ENCODE data around the gene BEND7. TPM values are rescaled to one million over a fixed set of nuclear protein-coding genes. Genes with fewer than 3 reads are reported as not detected.

The BEND7 gene
- total RNA-seq, 3 donors from 2014 or later, result 17.1 to 33.4 (median 28.7) TPM

DNA sequence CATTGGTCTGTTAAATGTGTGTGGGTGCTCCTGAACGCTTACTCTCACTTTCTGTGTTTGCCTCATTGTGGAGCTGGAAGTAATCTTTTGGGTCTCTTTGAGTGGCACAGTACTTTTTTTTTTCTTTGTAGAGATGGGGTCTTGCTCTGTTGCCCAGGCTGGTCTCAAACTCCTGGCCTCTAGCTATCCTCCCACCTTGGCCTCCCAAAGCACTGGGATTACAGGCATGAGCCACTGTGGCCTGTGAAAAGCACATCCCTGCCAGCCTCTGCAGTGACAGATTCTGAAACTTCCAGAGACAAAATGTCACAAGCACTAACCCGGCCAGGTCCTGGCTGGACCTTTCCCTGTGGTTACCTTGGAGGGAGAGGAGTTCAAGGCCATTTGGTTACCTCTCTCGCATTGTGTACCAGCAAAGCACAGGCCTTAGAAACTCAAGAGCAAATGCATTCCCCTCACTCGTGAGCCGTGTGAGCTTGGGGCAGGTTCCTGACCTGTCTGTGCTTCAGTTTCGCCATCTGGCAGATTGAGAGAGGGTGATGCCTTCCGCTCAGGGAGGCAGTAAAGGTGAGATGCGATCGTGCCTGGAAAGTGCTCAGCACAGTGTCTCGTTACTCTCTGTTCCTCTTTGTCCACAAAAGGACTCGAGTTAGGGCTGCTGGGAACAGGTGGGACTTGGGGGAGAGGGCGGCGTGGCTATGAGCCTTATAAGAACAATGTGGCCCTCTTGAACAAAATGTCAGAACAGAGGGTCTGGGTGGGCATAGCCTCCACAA, 108.1 kb downstream of the BEND7 start:
- H3K4me1 ChIP-seq (ENCODE audit: low read depth), result no peaks in the 10 kb centered on the region
- TF ChIP-seq CTCF (IDR thresholded peaks at IDR 0.05), result no peak

DNA sequence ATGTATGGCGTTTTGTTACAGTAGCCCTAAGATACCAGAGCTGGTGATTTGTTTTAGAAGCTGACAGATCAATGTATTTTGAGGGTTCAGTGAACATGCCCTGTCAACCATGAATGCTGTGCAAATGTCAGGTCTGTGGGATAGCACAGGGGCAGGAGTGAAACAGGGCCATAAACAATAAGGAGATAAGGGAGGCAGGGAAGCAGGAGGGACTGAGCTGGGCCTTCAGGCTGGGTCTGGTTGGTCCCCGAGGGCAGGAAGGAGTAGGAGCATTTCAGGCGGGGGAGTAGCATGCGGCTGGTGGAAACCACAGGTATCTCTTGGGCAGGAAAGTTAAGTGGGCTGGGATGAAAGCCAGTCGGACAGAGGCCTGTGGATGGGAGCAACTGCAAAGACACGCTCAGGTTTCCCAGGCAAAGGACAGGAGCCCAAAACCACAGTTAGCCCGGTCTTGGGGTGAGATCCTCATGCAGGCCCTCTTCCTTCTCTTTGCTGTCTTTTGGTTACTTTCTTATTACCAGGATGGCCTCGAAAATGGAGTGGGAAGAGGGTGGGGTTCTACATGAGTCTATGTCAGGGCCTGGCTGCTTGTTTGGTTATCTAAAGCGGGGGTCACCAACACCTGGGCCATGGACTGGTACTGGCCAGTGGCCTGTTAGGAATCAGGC, 111.2 kb downstream of the BEND7 start:
- Histone ChIP-seq H3K4me1 (ENCODE audit: low read depth) (no peaks in the 10 kb centered on the region), H3K9me3 (no peaks in the 10 kb centered on the region), H3K4me3 (no peak overlapping the region), H3K36me3 (ENCODE audit: low read depth) (no peaks in the 10 kb centered on the region)
- TF ChIP-seq CTCF (IDR thresholded peaks at IDR 0.05), result no peak
- no peak for ATAC-seq
- intact Hi-C loops (cut with DNase I, micrococcal nuclease), result no loop called here
- DNase-seq, result no peak

More for the DNA sequence above, 108.1 kb downstream of the BEND7 start:
- no peak overlapping the region for H3K4me3 ChIP-seq
- no peak for ATAC-seq
- H3K9me3 ChIP-seq, result no peaks in the 10 kb centered on the region
- intact Hi-C loops (cut with DNase I, micrococcal nuclease), result no loop called here
- no peak for DNase-seq
- no peaks in the 10 kb centered on the region for H3K36me3 ChIP-seq (ENCODE audit: low read depth)

GRCh38 chr10:13416760-13417159, 112.1 kb downstream of the BEND7 start:
- ATAC-seq (no peak), DNase-seq (no peak)
- intact Hi-C loops (cut with DNase I, micrococcal nuclease), result no loop called here
- no peaks in the 10 kb centered on the region for H3K36me3 ChIP-seq (ENCODE audit: low read depth)
- no peaks in the 10 kb centered on the region for H3K9me3 ChIP-seq
- H3K4me1 ChIP-seq (ENCODE audit: low read depth), result no peaks in the 10 kb centered on the region
- TF ChIP-seq CTCF (IDR thresholded peaks at IDR 0.05), result no peak
- no peak overlapping the region for H3K4me3 ChIP-seq

GRCh38 chr10:13414855-13415254, 114.0 kb downstream of the BEND7 start:
- intact Hi-C loops (cut with DNase I, micrococcal nuclease), result no loop called here
- peak; percentile 88 for ATAC-seq

DNA sequence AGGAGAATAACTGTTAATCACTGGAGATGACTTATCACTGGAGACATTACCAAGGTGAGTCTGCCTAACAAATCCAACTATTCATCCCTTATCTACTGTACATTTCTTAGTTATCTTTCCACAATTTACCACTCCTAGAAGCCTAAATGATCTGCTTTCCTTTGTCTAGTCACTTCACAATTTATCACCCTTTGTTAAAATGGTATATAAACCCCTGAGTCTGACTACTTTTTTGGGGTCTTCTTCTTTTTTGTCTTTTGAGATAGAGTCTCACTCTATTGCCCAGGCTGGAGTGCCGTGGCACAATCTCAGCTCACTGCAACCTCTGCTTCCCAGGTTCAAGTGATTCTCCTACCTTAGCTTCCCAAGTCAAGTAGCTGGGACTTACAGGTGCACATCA, 114.7 kb downstream of the BEND7 start:
- Histone ChIP-seq H3K36me3 (ENCODE audit: low read depth) (no peaks in the 10 kb centered on the region), H3K4me1 (ENCODE audit: low read depth) (no peaks in the 10 kb centered on the region), H3K9me3 (no peaks in the 10 kb centered on the region), H3K4me3 (no peak overlapping the region)
- no peak for TF ChIP-seq CTCF (IDR thresholded peaks at IDR 0.05)
- intact Hi-C loops (cut with DNase I, micrococcal nuclease), result no loop called here
- DNase-seq (no peak), ATAC-seq (no peak)

More at GRCh38 chr10:13414855-13415254, 114.0 kb downstream of the BEND7 start:
- H3K9me3 ChIP-seq, result no peaks in the 10 kb centered on the region
- peak in 2 of 3 donors; percentile 56 to 72 for DNase-seq
- no peaks in the 10 kb centered on the region for H3K4me1 ChIP-seq (ENCODE audit: low read depth)
- no peak for TF ChIP-seq CTCF (IDR thresholded peaks at IDR 0.05)
- H3K36me3 ChIP-seq (ENCODE audit: low read depth), result no peaks in the 10 kb centered on the region
- H3K4me3 ChIP-seq, result no peak overlapping the region
